WTC11 (cell line): ENCODE data around the gene CHST1. TPM values are rescaled to one million over a fixed set of nuclear protein-coding genes. Genes with fewer than 3 reads are reported as not detected.

Experiments used
- ATAC-seq: fragments of 200-7000 bp; cut with Tn5 transposase; 2 replicates; pipeline ENCODE4 v1.10.0; 2021; ENCODE audit warnings: mild to moderate bottlenecking, moderate library complexity
- CTCF ChIA-PET: fragments of 300-600 bp; sonication (Branson Sonifier 250); formaldehyde crosslinking; loops from one replicate; lab custom pipeline; 2021; ENCODE audit warnings: antibody characterized with exemption; lab: Charles Lee
- POLR2A ChIA-PET: fragments of 350-600 bp; sonication (Branson Sonifier 250); formaldehyde crosslinking; loops from one replicate; lab custom pipeline; 2021; ENCODE audit warnings: antibody characterized with exemption; lab: Charles Lee
- DNase-seq: peaks from one replicate; pipeline ENCODE4 v3.0.0; 2021; ENCODE audit warnings: low spot score
- H3K27ac Mint-ChIP-seq: 2 replicates; pipeline ENCODE4 v1.8.0; 2021; ENCODE audit warnings: mixed read lengths
- H3K27me3 Mint-ChIP-seq: 2 replicates; pipeline ENCODE4 v1.8.0; 2021; ENCODE audit warnings: low read depth, mild to moderate bottlenecking, moderate library complexity, mixed read lengths
- H3K36me3 Mint-ChIP-seq: 2 replicates; pipeline ENCODE4 v1.8.0; 2021; ENCODE audit warnings: mixed read lengths
- H3K4me1 Mint-ChIP-seq: 2 replicates; pipeline ENCODE4 v1.8.0; 2022; ENCODE audit warnings: mixed read lengths
- H3K4me3 Mint-ChIP-seq: 2 replicates; pipeline ENCODE4 v1.8.0; 2021; ENCODE audit warnings: mild to moderate bottlenecking, moderate library complexity, mixed read lengths
- H3K9me3 Mint-ChIP-seq: 2 replicates; pipeline ENCODE4 v1.8.0; 2021; ENCODE audit warnings: mixed read lengths
- CBFB ChIP-seq: sonication (generic); formaldehyde crosslinking; IDR thresholded peaks from 2 replicates; pipeline ENCODE4 v1.8.1; 2022; ENCODE audit warnings: mild to moderate bottlenecking, low read depth, missing genetic modification reagents
- FOXK1 ChIP-seq: sonication (generic); formaldehyde crosslinking; IDR thresholded peaks from 2 replicates; pipeline ENCODE4 v1.8.0; 2022; ENCODE audit warnings: mild to moderate bottlenecking, moderate library complexity, missing genetic modification reagents
- GRHL2 ChIP-seq: fragments of 250-450 bp; sonication (Bioruptor Pico); IDR thresholded peaks from 2 replicates; pipeline ENCODE4 v1.8.0; 2022; ENCODE audit warnings: mild to moderate bottlenecking, moderate library complexity; ENCODE audit not compliant: insufficient replicate concordance, severe bottlenecking
- GTF2I ChIP-seq: fragments of 250-450 bp; sonication (Bioruptor Pico); conservative IDR thresholded peaks from 2 replicates; pipeline ENCODE4 v1.4.0; 2021; ENCODE audit warnings: mild to moderate bottlenecking
- KAT7 ChIP-seq: sonication (generic); formaldehyde crosslinking; IDR thresholded peaks from 2 replicates; pipeline ENCODE4 v1.8.1; 2023; ENCODE audit warnings: missing genetic modification reagents, mild to moderate bottlenecking, borderline replicate concordance
- NR1H2 ChIP-seq: sonication (generic); formaldehyde crosslinking; IDR thresholded peaks from 2 replicates; pipeline ENCODE4 v1.9.0; 2021; ENCODE audit warnings: mild to moderate bottlenecking, moderate library complexity, missing genetic modification reagents
- TEAD1 ChIP-seq: sonication (generic); formaldehyde crosslinking; IDR thresholded peaks from 2 replicates; pipeline ENCODE4 v1.8.0; 2022; ENCODE audit warnings: mild to moderate bottlenecking, missing genetic modification reagents
- TEAD4 ChIP-seq: sonication (generic); formaldehyde crosslinking; IDR thresholded peaks from 2 replicates; pipeline ENCODE4 v1.8.0; 2022; ENCODE audit warnings: mild to moderate bottlenecking, missing genetic modification reagents
- ZNF232 ChIP-seq: sonication (generic); formaldehyde crosslinking; IDR thresholded peaks from 2 replicates; pipeline ENCODE4 v1.8.0; 2022; ENCODE audit warnings: mild to moderate bottlenecking, missing genetic modification reagents
- ZNF423 ChIP-seq: fragments of 250-450 bp; sonication (Bioruptor Pico); IDR thresholded peaks from 2 replicates; pipeline ENCODE4 v2.1.2; 2022; ENCODE audit warnings: mild to moderate bottlenecking, moderate library complexity
- total RNA-seq: library from RNA; stranded (reverse); gene quantifications from 3 replicates; pipeline ENCODE4 v1.2.3, GENCODE V29; 2021
- TF ChIP-seq, protein P1 (sequence below): sonication (generic); formaldehyde crosslinking; IDR thresholded peaks from 2 replicates; pipeline ENCODE4 v1.8.1; 2023; ENCODE audit warnings: mild to moderate bottlenecking, moderate library complexity, missing genetic modification reagents
- TF ChIP-seq, protein P2 (sequence below): sonication (generic); formaldehyde crosslinking; IDR thresholded peaks from 2 replicates; pipeline ENCODE4 v1.8.0; 2022; ENCODE audit warnings: mild to moderate bottlenecking, missing genetic modification reagents
- TF ChIP-seq, protein P3 (sequence below): sonication (generic); formaldehyde crosslinking; IDR thresholded peaks from 2 replicates; pipeline ENCODE4 v1.8.0; 2023; ENCODE audit warnings: mild to moderate bottlenecking, missing genetic modification reagents
- TF ChIP-seq, protein P4 (sequence below): sonication (generic); formaldehyde crosslinking; conservative IDR thresholded peaks from 2 replicates; pipeline ENCODE4 v1.8.1; 2023; ENCODE audit warnings: mild to moderate bottlenecking, low read depth, missing genetic modification reagents, moderate library complexity

CHST1 gene
- total RNA-seq, 1 experiment from 2014 or later = 2.4 TPM

DNA sequence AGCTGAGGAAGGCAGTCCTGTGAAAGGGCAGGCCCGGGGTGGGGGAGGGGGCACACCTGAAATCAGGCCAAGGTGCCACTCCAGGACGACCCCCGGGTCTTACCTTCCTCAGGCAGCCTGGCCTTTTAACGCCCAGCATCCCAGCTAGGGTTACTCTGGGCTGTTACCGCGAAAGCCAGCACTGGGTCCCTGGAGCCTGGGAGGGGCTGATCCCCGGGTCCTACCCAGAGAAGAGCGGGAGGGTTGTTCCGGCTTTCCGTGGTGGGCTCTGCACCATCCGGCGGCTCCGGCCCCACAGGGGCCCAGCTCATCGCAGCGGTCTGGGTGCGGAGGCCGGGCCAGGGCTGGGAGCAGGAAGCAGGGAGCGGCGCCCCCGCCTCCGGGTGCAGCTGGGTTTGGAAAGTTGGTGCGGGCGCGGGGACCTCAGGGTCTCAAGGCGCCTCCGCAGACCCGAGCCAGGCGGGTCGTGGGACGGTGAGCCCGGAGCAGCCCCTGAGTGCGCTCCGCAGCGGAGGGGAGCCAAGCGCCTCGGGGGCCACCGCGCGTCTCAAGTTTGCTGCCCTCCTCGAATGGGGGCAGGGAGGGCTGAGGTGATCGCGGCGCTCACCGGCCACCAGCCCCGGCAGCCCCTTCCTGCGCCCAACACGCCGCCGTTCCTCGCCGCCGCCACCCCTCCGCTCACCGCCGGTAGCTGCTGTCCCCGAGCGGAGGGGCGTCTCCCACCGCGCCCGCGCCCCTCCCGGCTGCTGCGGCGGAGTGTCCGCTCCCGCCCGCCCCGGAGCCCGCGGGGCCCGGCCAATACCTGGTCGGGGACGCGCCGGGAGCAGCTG lies 831 bp downstream of the CHST1 start (continued):
- TF ChIP-seq GTF2I (CRISPR knock-in tag) (no peak), GRHL2 (no peak), KAT7 (no peak), FOXK1 (CRISPR knock-in tag) (no peak), NR1H2 (CRISPR knock-in tag) (no peak), ZNF232 (CRISPR knock-in tag) (no peak)
- TF ChIP-seq, protein P1, sequence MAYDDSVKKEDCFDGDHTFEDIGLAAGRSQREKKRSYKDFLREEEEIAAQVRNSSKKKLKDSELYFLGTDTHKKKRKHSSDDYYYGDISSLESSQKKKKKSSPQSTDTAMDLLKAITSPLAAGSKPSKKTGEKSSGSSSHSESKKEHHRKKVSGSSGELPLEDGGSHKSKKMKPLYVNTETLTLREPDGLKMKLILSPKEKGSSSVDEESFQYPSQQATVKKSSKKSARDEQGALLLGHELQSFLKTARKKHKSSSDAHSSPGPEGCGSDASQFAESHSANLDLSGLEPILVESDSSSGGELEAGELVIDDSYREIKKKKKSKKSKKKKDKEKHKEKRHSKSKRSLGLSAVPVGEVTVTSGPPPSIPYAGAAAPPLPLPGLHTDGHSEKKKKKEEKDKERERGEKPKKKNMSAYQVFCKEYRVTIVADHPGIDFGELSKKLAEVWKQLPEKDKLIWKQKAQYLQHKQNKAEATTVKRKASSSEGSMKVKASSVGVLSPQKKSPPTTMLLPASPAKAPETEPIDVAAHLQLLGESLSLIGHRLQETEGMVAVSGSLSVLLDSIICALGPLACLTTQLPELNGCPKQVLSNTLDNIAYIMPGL = 0 out of 2 replicates have a peak, but pooled peaks have one; percentile 38
- TF ChIP-seq, protein P2, sequence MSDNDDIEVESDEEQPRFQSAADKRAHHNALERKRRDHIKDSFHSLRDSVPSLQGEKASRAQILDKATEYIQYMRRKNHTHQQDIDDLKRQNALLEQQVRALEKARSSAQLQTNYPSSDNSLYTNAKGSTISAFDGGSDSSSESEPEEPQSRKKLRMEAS (CRISPR knock-in tag) = no peak

DNA sequence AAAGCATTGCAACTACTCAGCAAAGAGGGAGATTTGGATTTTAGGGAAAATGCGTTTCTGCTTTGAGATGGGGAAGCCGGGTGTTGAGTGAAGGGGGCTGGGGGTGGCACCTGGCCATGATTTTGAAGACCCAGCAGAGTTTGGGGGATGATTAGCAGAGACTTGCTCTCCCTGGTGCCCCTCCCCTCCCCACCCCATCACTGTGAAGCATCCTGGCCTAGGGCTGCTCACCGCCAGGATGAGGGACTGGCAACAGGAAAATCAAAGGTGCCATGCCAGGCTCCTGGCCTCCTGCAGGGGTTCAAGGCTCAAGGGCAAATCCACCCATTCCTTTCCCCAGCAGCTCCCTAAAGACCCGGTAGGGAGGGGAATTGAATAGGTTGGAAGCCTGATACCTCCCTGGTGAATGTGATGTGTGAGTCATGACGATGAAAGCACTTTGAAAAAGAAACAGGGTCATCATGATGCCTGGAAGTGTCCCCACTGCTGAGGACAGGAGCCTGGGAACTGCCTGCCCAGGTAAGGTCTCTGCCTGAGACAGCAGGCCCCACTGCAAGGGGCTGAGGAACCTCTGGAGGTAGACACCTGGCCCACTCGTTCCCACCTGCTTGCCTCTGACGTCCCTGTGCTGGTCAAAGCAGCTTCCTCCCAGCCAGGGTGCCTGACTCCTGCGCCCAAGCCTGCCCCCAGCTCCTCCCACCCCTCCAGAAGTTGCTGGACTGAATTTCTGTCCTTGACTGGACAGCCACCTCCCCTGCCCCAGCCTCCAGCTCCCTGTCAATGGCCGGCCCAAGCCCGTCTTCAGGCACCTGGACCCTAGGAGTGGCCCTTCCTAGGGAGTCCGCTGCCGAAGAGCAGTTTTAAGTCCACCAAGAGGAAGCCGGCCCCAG lies 1.7 kb downstream of the CHST1 start:
- DNase-seq (no peak), ATAC-seq (no peak)
- peaks cover 36% of the 10 kb centered on the region for H3K4me1 Mint-ChIP-seq
- H3K27ac Mint-ChIP-seq = no peak overlapping the region
- H3K9me3 Mint-ChIP-seq = no peaks in the 10 kb centered on the region
- peak overlapping the region; percentile 50 for H3K4me3 Mint-ChIP-seq
- no peaks in the 10 kb centered on the region for H3K36me3 Mint-ChIP-seq
- H3K27me3 Mint-ChIP-seq = peaks cover 57% of the 10 kb centered on the region
- ChIA-PET POLR2A (interaction anchor here (1.3 kb wide), 1 partner anchor 9 kb away, joined by 3 read pairs; no protein-coding TSS in a partner anchor), CTCF (interaction anchor here (0.7 to 13.5 kb wide), 7 partner anchors 8 to 324 kb away, joined by 3 to 184 read pairs (median 8); no protein-coding TSS in a partner anchor)
- TF ChIP-seq ZNF423 (CRISPR knock-in tag) = no peak
- TF ChIP-seq TEAD4 (CRISPR knock-in tag) = no peak
- TF ChIP-seq FOXK1 (CRISPR knock-in tag) = no peak
- TF ChIP-seq CBFB (CRISPR knock-in tag) = no peak
- TF ChIP-seq, protein P3, sequence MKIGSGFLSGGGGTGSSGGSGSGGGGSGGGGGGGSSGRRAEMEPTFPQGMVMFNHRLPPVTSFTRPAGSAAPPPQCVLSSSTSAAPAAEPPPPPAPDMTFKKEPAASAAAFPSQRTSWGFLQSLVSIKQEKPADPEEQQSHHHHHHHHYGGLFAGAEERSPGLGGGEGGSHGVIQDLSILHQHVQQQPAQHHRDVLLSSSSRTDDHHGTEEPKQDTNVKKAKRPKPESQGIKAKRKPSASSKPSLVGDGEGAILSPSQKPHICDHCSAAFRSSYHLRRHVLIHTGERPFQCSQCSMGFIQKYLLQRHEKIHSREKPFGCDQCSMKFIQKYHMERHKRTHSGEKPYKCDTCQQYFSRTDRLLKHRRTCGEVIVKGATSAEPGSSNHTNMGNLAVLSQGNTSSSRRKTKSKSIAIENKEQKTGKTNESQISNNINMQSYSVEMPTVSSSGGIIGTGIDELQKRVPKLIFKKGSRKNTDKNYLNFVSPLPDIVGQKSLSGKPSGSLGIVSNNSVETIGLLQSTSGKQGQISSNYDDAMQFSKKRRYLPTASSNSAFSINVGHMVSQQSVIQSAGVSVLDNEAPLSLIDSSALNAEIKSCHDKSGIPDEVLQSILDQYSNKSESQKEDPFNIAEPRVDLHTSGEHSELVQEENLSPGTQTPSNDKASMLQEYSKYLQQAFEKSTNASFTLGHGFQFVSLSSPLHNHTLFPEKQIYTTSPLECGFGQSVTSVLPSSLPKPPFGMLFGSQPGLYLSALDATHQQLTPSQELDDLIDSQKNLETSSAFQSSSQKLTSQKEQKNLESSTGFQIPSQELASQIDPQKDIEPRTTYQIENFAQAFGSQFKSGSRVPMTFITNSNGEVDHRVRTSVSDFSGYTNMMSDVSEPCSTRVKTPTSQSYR (CRISPR knock-in tag) = 0 out of 2 replicates have a peak, but pooled peaks have one; percentile 32
- TF ChIP-seq, protein P4, sequence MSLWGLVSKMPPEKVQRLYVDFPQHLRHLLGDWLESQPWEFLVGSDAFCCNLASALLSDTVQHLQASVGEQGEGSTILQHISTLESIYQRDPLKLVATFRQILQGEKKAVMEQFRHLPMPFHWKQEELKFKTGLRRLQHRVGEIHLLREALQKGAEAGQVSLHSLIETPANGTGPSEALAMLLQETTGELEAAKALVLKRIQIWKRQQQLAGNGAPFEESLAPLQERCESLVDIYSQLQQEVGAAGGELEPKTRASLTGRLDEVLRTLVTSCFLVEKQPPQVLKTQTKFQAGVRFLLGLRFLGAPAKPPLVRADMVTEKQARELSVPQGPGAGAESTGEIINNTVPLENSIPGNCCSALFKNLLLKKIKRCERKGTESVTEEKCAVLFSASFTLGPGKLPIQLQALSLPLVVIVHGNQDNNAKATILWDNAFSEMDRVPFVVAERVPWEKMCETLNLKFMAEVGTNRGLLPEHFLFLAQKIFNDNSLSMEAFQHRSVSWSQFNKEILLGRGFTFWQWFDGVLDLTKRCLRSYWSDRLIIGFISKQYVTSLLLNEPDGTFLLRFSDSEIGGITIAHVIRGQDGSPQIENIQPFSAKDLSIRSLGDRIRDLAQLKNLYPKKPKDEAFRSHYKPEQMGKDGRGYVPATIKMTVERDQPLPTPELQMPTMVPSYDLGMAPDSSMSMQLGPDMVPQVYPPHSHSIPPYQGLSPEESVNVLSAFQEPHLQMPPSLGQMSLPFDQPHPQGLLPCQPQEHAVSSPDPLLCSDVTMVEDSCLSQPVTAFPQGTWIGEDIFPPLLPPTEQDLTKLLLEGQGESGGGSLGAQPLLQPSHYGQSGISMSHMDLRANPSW (CRISPR knock-in tag) = no peak
- no peak for TF ChIP-seq TEAD1 (CRISPR knock-in tag)
